ENCODE data around the gene PRKAG2.

Gene PRKAG2

GRCh38 chr7:151796091-151796870 is 80.6 kb downstream of the PRKAG2 start:
- H3K9me3 ChIP-seq (ENCODE audit: control insufficient read depth, insufficient read depth, low read depth, low read length), result no peaks in the 10 kb centered on the region
- no peaks in the 10 kb centered on the region for H3K36me3 ChIP-seq (ENCODE audit: control insufficient read depth, insufficient read depth, low read length)
- no peak overlapping the region for H3K9ac ChIP-seq (ENCODE audit: low read length)
- H3K4me3 ChIP-seq (ENCODE audit: low read depth, low read length), result no peak overlapping the region
- no peak overlapping the region for H3K27ac ChIP-seq (ENCODE audit: low read depth, low read length)
- no peaks in the 10 kb centered on the region for H3K27me3 ChIP-seq (ENCODE audit: control insufficient read depth, insufficient read depth, low read length)
- H3K4me1 ChIP-seq (ENCODE audit: control insufficient read depth, insufficient read depth, low read length), result peaks cover 23% of the 10 kb centered on the region; the same call in 1 of the 2 replicates

DNA sequence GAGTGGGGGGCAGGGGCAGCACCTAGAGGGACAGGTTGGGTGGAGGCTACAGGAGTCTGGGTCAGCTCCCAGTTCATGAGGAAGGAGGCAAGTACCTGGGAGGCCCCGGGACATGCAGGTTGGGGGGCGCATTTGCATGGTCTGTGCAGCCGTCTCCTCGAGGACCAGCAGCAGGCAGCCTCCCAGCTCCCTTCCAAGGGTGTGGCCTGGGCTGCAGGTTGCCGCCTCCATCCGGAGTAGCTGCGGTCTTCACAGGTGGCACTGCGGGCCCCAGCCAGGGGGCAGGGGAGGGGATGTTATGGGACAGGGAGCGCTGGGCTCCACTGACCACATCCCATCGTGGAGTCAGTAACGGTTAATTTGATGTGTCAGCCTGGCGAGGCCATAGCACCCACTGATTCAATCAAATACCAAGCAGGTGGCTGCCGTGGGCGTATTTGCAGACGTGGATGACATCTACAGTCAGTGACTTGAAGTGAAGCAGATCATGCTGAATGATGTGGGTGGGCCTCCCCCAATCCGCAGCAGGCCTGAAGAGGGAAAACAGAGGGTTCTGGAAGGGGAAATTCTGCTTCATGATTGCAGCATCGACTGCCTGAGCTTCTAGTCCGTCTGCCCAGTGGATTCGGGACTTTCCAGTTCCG is 81.6 kb downstream of the PRKAG2 start:
- H3K9me3 ChIP-seq (ENCODE audit: control insufficient read depth, insufficient read depth, low read depth, low read length), result no peaks in the 10 kb centered on the region
- H3K27ac ChIP-seq (ENCODE audit: low read depth, low read length), result no peak overlapping the region
- H3K4me3 ChIP-seq (ENCODE audit: low read depth, low read length), result no peak overlapping the region
- H3K27me3 ChIP-seq (ENCODE audit: control insufficient read depth, insufficient read depth, low read length), result no peaks in the 10 kb centered on the region
- peaks cover 23% of the 10 kb centered on the region; the same call in 1 of the 2 replicates for H3K4me1 ChIP-seq (ENCODE audit: control insufficient read depth, insufficient read depth, low read length)
- no peaks in the 10 kb centered on the region for H3K36me3 ChIP-seq (ENCODE audit: control insufficient read depth, insufficient read depth, low read length)
- H3K9ac ChIP-seq (ENCODE audit: low read length), result no peak overlapping the region

GRCh38 chr7:151794508-151795167 is 82.3 kb downstream of the PRKAG2 start:
- Histone ChIP-seq H3K9ac (ENCODE audit: low read length) (no peak overlapping the region), H3K27ac (ENCODE audit: low read depth, low read length) (no peak overlapping the region), H3K4me1 (ENCODE audit: control insufficient read depth, insufficient read depth, low read length) (peaks cover 23% of the 10 kb centered on the region; the same call in 1 of the 2 replicates), H3K36me3 (ENCODE audit: control insufficient read depth, insufficient read depth, low read length) (no peaks in the 10 kb centered on the region), H3K27me3 (ENCODE audit: control insufficient read depth, insufficient read depth, low read length) (no peaks in the 10 kb centered on the region), H3K9me3 (ENCODE audit: control insufficient read depth, insufficient read depth, low read depth, low read length) (no peaks in the 10 kb centered on the region), H3K4me3 (ENCODE audit: low read depth, low read length) (no peak overlapping the region)

DNA sequence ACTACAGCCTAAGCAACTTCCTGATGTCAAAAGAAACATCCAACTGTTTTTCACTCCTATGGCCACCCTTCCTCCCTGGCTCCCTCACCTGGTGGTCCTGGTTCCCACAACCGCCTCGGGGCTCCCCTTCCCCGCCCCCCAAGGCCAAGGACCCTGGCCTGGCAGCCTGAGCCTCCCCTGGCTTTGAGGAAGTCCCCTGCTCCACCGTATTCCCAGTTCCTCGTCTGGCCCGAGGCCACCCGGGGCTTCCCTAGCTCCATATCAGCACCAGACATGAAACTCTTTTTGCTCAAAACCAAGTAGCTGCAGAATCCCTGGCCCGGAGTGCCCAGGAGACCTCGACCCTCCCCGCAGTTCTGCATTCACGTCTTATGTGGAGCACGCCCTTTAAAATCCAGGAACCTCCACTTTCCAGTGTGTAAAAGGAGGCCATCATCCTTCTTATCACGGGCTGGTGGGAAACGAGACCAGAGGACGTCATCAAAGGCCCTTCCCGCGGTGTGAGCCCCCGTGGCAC is 82.9 kb downstream of the PRKAG2 start:
- Histone ChIP-seq H3K27ac (ENCODE audit: low read depth, low read length) (no peak overlapping the region), H3K27me3 (ENCODE audit: control insufficient read depth, insufficient read depth, low read length) (no peaks in the 10 kb centered on the region), H3K4me1 (ENCODE audit: control insufficient read depth, insufficient read depth, low read length) (peaks cover 23% of the 10 kb centered on the region; the same call in 1 of the 2 replicates), H3K4me3 (ENCODE audit: low read depth, low read length) (no peak overlapping the region), H3K36me3 (ENCODE audit: control insufficient read depth, insufficient read depth, low read length) (no peaks in the 10 kb centered on the region), H3K9ac (ENCODE audit: low read length) (no peak overlapping the region), H3K9me3 (ENCODE audit: control insufficient read depth, insufficient read depth, low read depth, low read length) (no peaks in the 10 kb centered on the region)

DNA sequence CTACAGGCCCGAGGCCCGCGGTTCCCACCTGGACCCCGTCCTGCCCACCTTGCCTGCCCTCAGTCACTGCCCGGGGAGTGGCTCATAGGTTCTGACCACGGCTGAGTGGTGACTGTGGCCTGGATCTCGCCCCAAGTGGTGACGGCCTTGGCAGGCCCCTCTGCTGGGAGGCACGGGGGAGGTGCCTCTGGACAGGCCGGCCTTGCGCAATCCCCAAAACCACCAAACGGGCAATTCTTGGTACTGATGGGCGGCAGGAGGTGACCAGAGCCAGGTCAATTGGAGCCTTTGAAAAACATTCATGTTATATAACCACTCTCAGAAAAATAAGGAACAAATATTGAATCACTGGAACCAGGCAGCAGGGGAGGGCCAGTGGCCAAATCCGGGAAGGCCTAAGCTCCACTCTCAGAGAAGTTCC is 83.4 kb downstream of the PRKAG2 start:
- H3K4me3 ChIP-seq (ENCODE audit: low read depth, low read length), result no peak overlapping the region
- H3K9me3 ChIP-seq (ENCODE audit: control insufficient read depth, insufficient read depth, low read depth, low read length), result no peaks in the 10 kb centered on the region
- H3K27ac ChIP-seq (ENCODE audit: low read depth, low read length), result no peak overlapping the region
- H3K36me3 ChIP-seq (ENCODE audit: control insufficient read depth, insufficient read depth, low read length), result no peaks in the 10 kb centered on the region
- peaks cover 23% of the 10 kb centered on the region; the same call in 1 of the 2 replicates for H3K4me1 ChIP-seq (ENCODE audit: control insufficient read depth, insufficient read depth, low read length)
- H3K27me3 ChIP-seq (ENCODE audit: control insufficient read depth, insufficient read depth, low read length), result no peaks in the 10 kb centered on the region
- H3K9ac ChIP-seq (ENCODE audit: low read length), result no peak overlapping the region

DNA sequence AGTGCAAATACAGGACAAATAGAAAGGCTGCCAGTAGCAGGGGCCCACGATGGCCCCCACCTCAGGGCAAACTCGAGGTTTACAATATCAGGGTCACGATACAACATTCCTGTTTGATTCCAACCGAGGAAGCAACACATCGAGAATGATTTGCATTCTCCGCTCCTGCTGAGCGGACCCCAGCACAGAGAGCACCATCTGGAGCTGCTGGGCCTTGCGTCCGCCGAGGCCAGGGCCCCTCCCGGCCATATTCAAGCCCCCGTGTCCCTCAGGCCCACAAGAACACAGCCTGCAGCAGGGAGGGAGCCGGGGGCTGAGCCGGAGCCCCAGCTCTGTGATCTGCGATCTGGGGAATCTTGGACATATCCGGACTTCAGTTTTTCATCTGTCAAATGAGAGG is 84.3 kb downstream of the PRKAG2 start:
- no peak overlapping the region for H3K9ac ChIP-seq (ENCODE audit: low read length)
- H3K9me3 ChIP-seq (ENCODE audit: control insufficient read depth, insufficient read depth, low read depth, low read length), result no peaks in the 10 kb centered on the region
- no peak overlapping the region for H3K4me3 ChIP-seq (ENCODE audit: low read depth, low read length)
- no peak overlapping the region for H3K27ac ChIP-seq (ENCODE audit: low read depth, low read length)
- H3K36me3 ChIP-seq (ENCODE audit: control insufficient read depth, insufficient read depth, low read length), result no peaks in the 10 kb centered on the region
- H3K27me3 ChIP-seq (ENCODE audit: control insufficient read depth, insufficient read depth, low read length), result no peaks in the 10 kb centered on the region
- peaks cover 23% of the 10 kb centered on the region; the same call in 1 of the 2 replicates for H3K4me1 ChIP-seq (ENCODE audit: control insufficient read depth, insufficient read depth, low read length)

GRCh38 chr7:151792086-151792485 is 84.8 kb downstream of the PRKAG2 start:
- H3K4me3 ChIP-seq (ENCODE audit: low read depth, low read length), result no peak overlapping the region
- no peak overlapping the region for H3K9ac ChIP-seq (ENCODE audit: low read length)
- H3K27me3 ChIP-seq (ENCODE audit: control insufficient read depth, insufficient read depth, low read length), result no peaks in the 10 kb centered on the region
- no peak overlapping the region for H3K27ac ChIP-seq (ENCODE audit: low read depth, low read length)
- H3K36me3 ChIP-seq (ENCODE audit: control insufficient read depth, insufficient read depth, low read length), result no peaks in the 10 kb centered on the region
- no peaks in the 10 kb centered on the region for H3K9me3 ChIP-seq (ENCODE audit: control insufficient read depth, insufficient read depth, low read depth, low read length)
- peaks cover 23% of the 10 kb centered on the region; the same call in 1 of the 2 replicates for H3K4me1 ChIP-seq (ENCODE audit: control insufficient read depth, insufficient read depth, low read length)

GRCh38 chr7:151790830-151791620 is 85.9 kb downstream of the PRKAG2 start:
- H3K9ac ChIP-seq (ENCODE audit: low read length), result no peak overlapping the region
- no peaks in the 10 kb centered on the region for H3K27me3 ChIP-seq (ENCODE audit: control insufficient read depth, insufficient read depth, low read length)
- no peaks in the 10 kb centered on the region for H3K36me3 ChIP-seq (ENCODE audit: control insufficient read depth, insufficient read depth, low read length)
- no peak overlapping the region for H3K27ac ChIP-seq (ENCODE audit: low read depth, low read length)
- H3K4me3 ChIP-seq (ENCODE audit: low read depth, low read length), result no peak overlapping the region
- no peaks in the 10 kb centered on the region for H3K9me3 ChIP-seq (ENCODE audit: control insufficient read depth, insufficient read depth, low read depth, low read length)
- peaks cover 16% of the 10 kb centered on the region; the same call in 1 of the 2 replicates for H3K4me1 ChIP-seq (ENCODE audit: control insufficient read depth, insufficient read depth, low read length)

DNA sequence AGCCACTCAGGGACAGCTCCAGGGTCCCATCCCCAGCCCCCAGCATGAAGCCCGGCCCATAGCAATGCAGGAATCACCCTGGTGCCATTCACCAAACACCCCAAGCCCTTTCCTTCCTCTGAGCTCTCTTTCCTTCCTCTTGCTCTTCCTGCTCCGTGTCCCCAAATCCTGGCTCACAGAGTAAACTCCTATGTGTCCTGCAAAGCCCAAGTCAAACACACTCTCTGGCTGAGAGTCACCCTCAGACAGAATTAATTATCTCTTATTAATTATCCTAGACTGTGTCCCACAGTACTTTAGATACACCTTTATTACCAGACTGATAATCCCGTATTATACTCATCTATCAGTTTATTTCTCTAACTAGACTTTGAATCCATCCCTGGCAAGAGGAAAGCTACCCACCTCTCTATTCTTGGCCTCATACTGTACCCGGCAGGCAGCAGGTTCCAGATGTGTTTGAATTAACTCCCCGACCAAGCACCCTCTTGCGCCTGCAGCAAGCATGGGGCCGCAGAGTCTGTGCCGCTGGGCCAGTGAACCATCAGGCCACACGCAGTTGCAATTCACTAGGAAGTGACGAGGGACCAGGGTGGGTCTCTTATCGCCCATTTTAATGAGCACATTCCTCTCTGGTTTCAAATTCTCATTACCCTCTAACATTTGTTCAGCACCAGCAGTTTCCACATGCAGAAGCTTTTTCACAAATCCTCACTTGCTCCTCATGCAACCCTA is 86.7 kb downstream of the PRKAG2 start:
- Histone ChIP-seq H3K36me3 (ENCODE audit: control insufficient read depth, insufficient read depth, low read length) (no peaks in the 10 kb centered on the region), H3K4me1 (ENCODE audit: control insufficient read depth, insufficient read depth, low read length) (peaks cover 15% of the 10 kb centered on the region; the same call in 1 of the 2 replicates), H3K9ac (ENCODE audit: low read length) (no peak overlapping the region), H3K4me3 (ENCODE audit: low read depth, low read length) (no peak overlapping the region), H3K9me3 (ENCODE audit: control insufficient read depth, insufficient read depth, low read depth, low read length) (no peaks in the 10 kb centered on the region), H3K27ac (ENCODE audit: low read depth, low read length) (no peak overlapping the region), H3K27me3 (ENCODE audit: control insufficient read depth, insufficient read depth, low read length) (no peaks in the 10 kb centered on the region)

DNA sequence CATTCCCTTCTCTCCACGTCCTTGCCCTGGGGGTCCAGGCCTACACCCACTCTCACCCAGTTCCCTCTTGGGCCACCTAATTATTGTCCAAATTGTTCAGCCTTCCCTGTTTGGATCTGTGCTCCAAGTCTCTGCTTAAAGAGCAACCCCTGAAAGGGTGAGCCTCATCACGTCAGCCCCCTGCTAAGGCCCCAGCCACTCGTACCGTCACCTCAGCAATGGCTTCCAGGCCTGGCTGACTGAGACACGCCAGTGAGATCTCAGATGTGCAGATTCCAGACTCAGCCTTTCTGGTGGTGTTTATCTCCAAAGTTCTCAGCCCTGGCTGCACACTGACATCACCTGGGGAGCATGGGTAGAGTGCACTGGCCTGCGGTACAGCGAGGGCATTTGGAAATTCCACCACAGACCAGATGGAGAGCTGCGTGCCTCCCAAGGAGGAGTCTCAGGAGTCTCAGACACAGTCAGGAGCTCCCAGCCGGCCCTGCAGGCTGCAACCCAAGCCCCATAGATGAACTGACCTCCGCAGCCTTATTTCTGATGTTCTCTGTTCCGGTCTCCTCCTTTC is 87.5 kb downstream of the PRKAG2 start:
- Histone ChIP-seq H3K9ac (ENCODE audit: low read length) (no peak overlapping the region), H3K4me3 (ENCODE audit: low read depth, low read length) (no peak overlapping the region), H3K27ac (ENCODE audit: low read depth, low read length) (no peak overlapping the region), H3K9me3 (ENCODE audit: control insufficient read depth, insufficient read depth, low read depth, low read length) (no peaks in the 10 kb centered on the region), H3K36me3 (ENCODE audit: control insufficient read depth, insufficient read depth, low read length) (no peaks in the 10 kb centered on the region), H3K4me1 (ENCODE audit: control insufficient read depth, insufficient read depth, low read length) (peaks cover 7% of the 10 kb centered on the region; the same call in 1 of the 2 replicates), H3K27me3 (ENCODE audit: control insufficient read depth, insufficient read depth, low read length) (no peaks in the 10 kb centered on the region)
